Measurements from ENCODE around the gene RABEPK. TPM values are rescaled to one million over a fixed set of nuclear protein-coding genes. Genes with fewer than 3 reads are reported as not detected.
"Not testable (repeated sequence)": the region's sequence is repeated elsewhere in the genome, so short reads cannot be mapped to it uniquely, and the experiment has no call there.

RABEPK gene
- polyA plus RNA-seq, 1 donor (not counting 4 experiments of a cell fraction or from before 2014, with no cell fraction given): 33.4 TPM

DNA sequence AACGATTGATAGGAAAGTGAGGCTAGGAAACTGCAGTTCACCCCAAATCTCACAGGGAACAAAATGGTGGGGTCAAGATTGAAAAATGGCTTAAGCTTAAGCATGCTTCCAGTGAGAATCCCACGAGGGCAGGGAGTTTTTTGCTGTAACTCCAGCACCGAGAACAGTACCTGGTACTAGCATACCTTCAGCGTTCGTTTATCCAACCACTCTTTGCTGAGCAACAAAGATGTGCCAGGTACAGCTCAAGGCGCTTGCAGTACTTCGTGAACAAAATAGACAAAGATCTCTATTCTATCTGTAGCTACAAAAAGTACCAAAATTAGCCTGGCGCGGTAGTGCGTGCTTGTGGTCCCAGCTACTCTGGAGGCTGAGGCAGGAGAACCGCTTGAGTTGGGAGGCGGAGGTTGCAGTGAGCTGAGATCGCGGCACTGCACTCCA is 10.0 kb upstream of the RABEPK start:
- Histone ChIP-seq H3K9me3 (ENCODE audit: control insufficient read depth, low read depth, low read length) (no peaks in the 10 kb centered on the region), H3K36me3 (ENCODE audit: control insufficient read depth in 2 of 2, extremely low read depth in 1 of 2, insufficient read depth in 2 of 2, low read length in 2 of 2) (peaks cover 0 to 3% of the 10 kb centered on the region in 2 experiments), H4K20me1 (ENCODE audit: control insufficient read depth, extremely low read depth, insufficient read depth, low read length) (no peaks in the 10 kb centered on the region), H2AFZ (ENCODE audit: control insufficient read depth, low read length) (peak overlapping the region; percentile 97), H3K4me3 (ENCODE audit: control insufficient read depth in 2 of 3, extremely low read depth in 1 of 3, insufficient read depth in 2 of 3, low read depth in 1 of 3, low read length in 3 of 3) (peak overlapping the region; percentile 95 to 99 (median 97)), H3K4me2 (ENCODE audit: control insufficient read depth, extremely low read depth, insufficient read depth, low read depth, low read length) (peak overlapping the region; percentile 100), H3K4me1 (ENCODE audit: control insufficient read depth, extremely low read depth, insufficient read depth, low read length) (peaks cover 21% of the 10 kb centered on the region), H3K79me2 (ENCODE audit: control insufficient read depth, insufficient read depth, low read length) (peaks cover 39% of the 10 kb centered on the region), H3K9ac (ENCODE audit: control insufficient read depth, extremely low read depth, insufficient read depth, low read length) (peak overlapping the region; percentile 96), H3K27ac (ENCODE audit: control insufficient read depth, insufficient read depth, low read length) (peak overlapping the region; percentile 90), H3K27me3 (ENCODE audit: control insufficient read depth, extremely low read depth, insufficient read depth, low read length) (no peaks in the 10 kb centered on the region), H3K9me1 (ENCODE audit: control insufficient read depth, extremely low read depth, insufficient read depth, low read length) (no peaks in the 10 kb centered on the region)
- no peak for TF ChIP-seq CTCF (optimal IDR thresholded peaks at IDR 0.05 in 1 of 3, IDR thresholded peaks at IDR 0.05 in 1 of 3, conservative IDR thresholded peaks at IDR 0.05 in 1 of 3; ENCODE audit: extremely low read depth in 1 of 3, insufficient read depth in 2 of 3, low read length in 3 of 3)
- TF ChIP-seq EZH2 (IDR thresholded peaks at IDR 0.05; ENCODE audit: low read length): no peak
- no peak for FAIRE-seq
- dilution Hi-C loops (cut with MboI; ENCODE audit: extremely low pct_ligation_motif_present, low sequenced_read_pairs): no loop called here
- DNase-seq (ENCODE audit: low read depth, low spot score): no peak

GRCh38 chr9:125194466-125194865 is 5.9 kb upstream of the RABEPK start:
- dilution Hi-C loops (cut with MboI; ENCODE audit: extremely low pct_ligation_motif_present, low sequenced_read_pairs); FAIRE-seq; H3K79me2 ChIP-seq (ENCODE audit: control insufficient read depth, insufficient read depth, low read length); H3K27me3 ChIP-seq (ENCODE audit: control insufficient read depth, extremely low read depth, insufficient read depth, low read length); DNase-seq (ENCODE audit: low read depth, low spot score); H3K9me1 ChIP-seq (ENCODE audit: control insufficient read depth, extremely low read depth, insufficient read depth, low read length); H2AFZ ChIP-seq (ENCODE audit: control insufficient read depth, low read length); H3K9me3 ChIP-seq (ENCODE audit: control insufficient read depth, low read depth, low read length); H3K36me3 ChIP-seq (ENCODE audit: control insufficient read depth in 2 of 2, extremely low read depth in 1 of 2, insufficient read depth in 2 of 2, low read length in 2 of 2); H3K4me3 ChIP-seq (ENCODE audit: control insufficient read depth in 2 of 3, extremely low read depth in 1 of 3, insufficient read depth in 2 of 3, low read depth in 1 of 3, low read length in 3 of 3); H3K4me2 ChIP-seq (ENCODE audit: control insufficient read depth, extremely low read depth, insufficient read depth, low read depth, low read length); H3K9ac ChIP-seq (ENCODE audit: control insufficient read depth, extremely low read depth, insufficient read depth, low read length); H4K20me1 ChIP-seq (ENCODE audit: control insufficient read depth, extremely low read depth, insufficient read depth, low read length); H3K27ac ChIP-seq (ENCODE audit: control insufficient read depth, insufficient read depth, low read length); H3K4me1 ChIP-seq (ENCODE audit: control insufficient read depth, extremely low read depth, insufficient read depth, low read length): not testable (repeated sequence)

GRCh38 chr9:125195591-125195990 is 4.8 kb upstream of the RABEPK start:
- H3K4me3 ChIP-seq (ENCODE audit: control insufficient read depth in 2 of 3, extremely low read depth in 1 of 3, insufficient read depth in 2 of 3, low read depth in 1 of 3, low read length in 3 of 3); H3K79me2 ChIP-seq (ENCODE audit: control insufficient read depth, insufficient read depth, low read length); H4K20me1 ChIP-seq (ENCODE audit: control insufficient read depth, extremely low read depth, insufficient read depth, low read length); H3K9me3 ChIP-seq (ENCODE audit: control insufficient read depth, low read depth, low read length); DNase-seq (ENCODE audit: low read depth, low spot score); FAIRE-seq; H3K9ac ChIP-seq (ENCODE audit: control insufficient read depth, extremely low read depth, insufficient read depth, low read length); H2AFZ ChIP-seq (ENCODE audit: control insufficient read depth, low read length); H3K4me2 ChIP-seq (ENCODE audit: control insufficient read depth, extremely low read depth, insufficient read depth, low read depth, low read length); H3K36me3 ChIP-seq (ENCODE audit: control insufficient read depth in 2 of 2, extremely low read depth in 1 of 2, insufficient read depth in 2 of 2, low read length in 2 of 2); H3K27me3 ChIP-seq (ENCODE audit: control insufficient read depth, extremely low read depth, insufficient read depth, low read length); H3K9me1 ChIP-seq (ENCODE audit: control insufficient read depth, extremely low read depth, insufficient read depth, low read length); H3K4me1 ChIP-seq (ENCODE audit: control insufficient read depth, extremely low read depth, insufficient read depth, low read length); dilution Hi-C loops (cut with MboI; ENCODE audit: extremely low pct_ligation_motif_present, low sequenced_read_pairs); H3K27ac ChIP-seq (ENCODE audit: control insufficient read depth, insufficient read depth, low read length): not testable (repeated sequence)
